ENCODE data around the gene OR51B2. TPM values are rescaled to one million over a fixed set of nuclear protein-coding genes. Genes with fewer than 3 reads are reported as not detected.

The OR51B2 gene
- total and polyA plus RNA-seq, 7 experiments from 2014 or later: not detected

DNA sequence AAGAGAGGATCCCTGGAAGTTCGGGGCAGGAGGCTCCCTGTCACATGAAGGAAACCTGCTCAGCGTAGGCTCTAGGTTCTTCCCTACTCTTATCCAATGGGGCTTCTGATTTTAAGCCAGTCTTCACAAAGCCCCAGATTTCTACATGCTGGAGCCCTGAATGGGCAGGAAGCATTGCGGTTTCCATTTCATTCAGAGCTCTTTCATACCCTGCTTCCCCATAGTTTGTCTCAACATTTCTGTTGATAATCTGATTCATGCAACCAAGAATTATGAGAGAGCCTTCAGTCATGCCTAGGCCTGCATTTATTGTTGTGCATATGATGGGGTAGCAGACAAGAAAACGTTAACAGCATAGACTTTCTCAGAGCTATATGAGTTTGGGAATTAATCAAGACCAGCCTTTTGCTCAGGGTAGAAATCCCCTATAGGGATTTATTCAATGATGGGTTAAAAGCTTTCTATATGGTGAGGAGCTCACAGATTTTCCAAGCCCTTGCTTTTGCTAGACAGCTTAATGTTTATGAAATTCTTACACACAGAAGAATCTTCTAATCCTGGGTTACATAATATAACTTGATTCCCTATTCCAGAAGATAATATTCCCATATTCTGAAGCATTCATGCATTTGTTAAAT, 38.3 kb downstream of the OR51B2 start:
- ChIA-PET POLR2A (no interaction called here), CTCF (no interaction called here)
- no peak overlapping the region for H3K4me3 ChIP-seq (ENCODE audit: low read length)
- no peak overlapping the region for H3K27ac ChIP-seq (ENCODE audit: low read depth, low read length)
- H3K4me3 Mint-ChIP-seq: no peak overlapping the region
- no peaks in the 10 kb centered on the region for H3K36me3 ChIP-seq (ENCODE audit: control insufficient read depth in 2 of 3, insufficient read depth in 3 of 3, low read length in 3 of 3)
- no peaks in the 10 kb centered on the region for H3K9me3 ChIP-seq (ENCODE audit: control insufficient read depth in 2 of 3, low read length in 3 of 3)
- H3K9me3 Mint-ChIP-seq: no peaks in the 10 kb centered on the region
- H3K4me1 Mint-ChIP-seq: no peaks in the 10 kb centered on the region
- intact Hi-C loops (cut with micrococcal nuclease): no loop called here
- DNase-seq (no peak), ATAC-seq (no peak)
- H3K36me3 Mint-ChIP-seq: no peaks in the 10 kb centered on the region
- no peak overlapping the region for H3K27ac Mint-ChIP-seq
- no peaks in the 10 kb centered on the region for H3K4me1 ChIP-seq (ENCODE audit: control insufficient read depth in 2 of 2, insufficient read depth in 2 of 2, low read length in 2 of 2)
- H3K27me3 Mint-ChIP-seq: peaks cover 0 to 7% (median 0%) of the 10 kb centered on the region in 5 donors
- H3K27me3 ChIP-seq (ENCODE audit: control insufficient read depth in 2 of 2, insufficient read depth in 2 of 2, low read length in 2 of 2): no peaks in the 10 kb centered on the region

DNA sequence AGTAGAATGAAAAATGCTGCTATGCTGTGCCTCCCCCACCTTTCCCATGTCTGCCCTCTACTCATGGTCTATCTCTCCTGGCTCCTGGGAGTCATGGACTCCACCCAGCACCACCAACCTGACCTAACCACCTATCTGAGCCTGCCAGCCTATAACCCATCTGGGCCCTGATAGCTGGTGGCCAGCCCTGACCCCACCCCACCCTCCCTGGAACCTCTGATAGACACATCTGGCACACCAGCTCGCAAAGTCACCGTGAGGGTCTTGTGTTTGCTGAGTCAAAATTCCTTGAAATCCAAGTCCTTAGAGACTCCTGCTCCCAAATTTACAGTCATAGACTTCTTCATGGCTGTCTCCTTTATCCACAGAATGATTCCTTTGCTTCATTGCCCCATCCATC, 39.5 kb downstream of the OR51B2 start:
- intact Hi-C loops (cut with micrococcal nuclease): no loop called here
- Mint-ChIP-seq H3K4me3 (no peak overlapping the region), H3K9me3 (no peaks in the 10 kb centered on the region), H3K4me1 (peaks cover 0 to 3% (median 0%) of the 10 kb centered on the region in 7 donors), H3K36me3 (no peaks in the 10 kb centered on the region), H3K27me3 (peaks cover 0 to 7% (median 0%) of the 10 kb centered on the region in 5 donors), H3K27ac (no peak overlapping the region)
- Histone ChIP-seq H3K27ac (ENCODE audit: low read depth, low read length) (no peak overlapping the region), H3K9me3 (ENCODE audit: control insufficient read depth in 2 of 3, low read length in 3 of 3) (no peaks in the 10 kb centered on the region), H3K36me3 (ENCODE audit: control insufficient read depth in 2 of 3, insufficient read depth in 3 of 3, low read length in 3 of 3) (no peaks in the 10 kb centered on the region), H3K4me1 (ENCODE audit: control insufficient read depth in 2 of 2, insufficient read depth in 2 of 2, low read length in 2 of 2) (no peaks in the 10 kb centered on the region), H3K4me3 (ENCODE audit: low read length) (no peak overlapping the region), H3K27me3 (ENCODE audit: control insufficient read depth in 2 of 2, insufficient read depth in 2 of 2, low read length in 2 of 2) (no peaks in the 10 kb centered on the region)
- ATAC-seq (no peak), DNase-seq (no peak)
- POLR2A ChIA-PET: no interaction called here
- CTCF ChIA-PET: no interaction called here

DNA sequence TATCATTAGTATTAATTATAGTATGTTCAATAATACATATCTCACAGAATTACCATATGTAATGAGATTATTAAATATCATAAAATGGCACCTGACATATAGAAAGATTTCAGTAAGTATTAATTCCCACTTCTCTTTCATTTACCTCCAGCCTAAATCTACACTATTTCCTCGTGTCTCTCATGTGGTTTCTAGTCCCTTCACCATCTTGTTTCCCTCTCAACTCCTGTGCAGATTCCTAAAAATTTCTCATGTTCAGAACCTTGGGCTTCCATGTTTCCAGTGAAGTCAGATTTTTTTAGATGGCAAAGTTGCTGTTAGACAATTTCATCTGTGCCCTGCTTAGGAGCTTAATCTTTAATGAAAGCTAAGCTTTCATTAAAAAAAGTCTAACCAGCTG, 40.2 kb downstream of the OR51B2 start:
- peaks cover 0 to 7% (median 0%) of the 10 kb centered on the region in 5 donors for H3K27me3 Mint-ChIP-seq
- intact Hi-C loops (cut with micrococcal nuclease): no loop called here
- H3K36me3 ChIP-seq (ENCODE audit: control insufficient read depth in 2 of 3, insufficient read depth in 3 of 3, low read length in 3 of 3): no peaks in the 10 kb centered on the region
- ChIA-PET POLR2A (no interaction called here), CTCF (interaction anchor here (0.6 kb wide), 1 partner anchor 179 kb away, joined by 3 read pairs; no protein-coding TSS in a partner anchor)
- DNase-seq (no peak), ATAC-seq (no peak)
- no peak overlapping the region for H3K27ac ChIP-seq (ENCODE audit: low read depth, low read length)
- no peak overlapping the region for H3K4me3 ChIP-seq (ENCODE audit: low read length)
- no peaks in the 10 kb centered on the region for H3K9me3 ChIP-seq (ENCODE audit: control insufficient read depth in 2 of 3, low read length in 3 of 3)
- no peak overlapping the region for H3K27ac Mint-ChIP-seq
- no peaks in the 10 kb centered on the region for H3K27me3 ChIP-seq (ENCODE audit: control insufficient read depth in 2 of 2, insufficient read depth in 2 of 2, low read length in 2 of 2)
- H3K4me1 Mint-ChIP-seq: peaks cover 0 to 3% (median 0%) of the 10 kb centered on the region in 7 donors
- H3K4me1 ChIP-seq (ENCODE audit: control insufficient read depth in 2 of 2, insufficient read depth in 2 of 2, low read length in 2 of 2): no peaks in the 10 kb centered on the region
- H3K4me3 Mint-ChIP-seq: no peak overlapping the region
- no peaks in the 10 kb centered on the region for H3K36me3 Mint-ChIP-seq
- no peaks in the 10 kb centered on the region for H3K9me3 Mint-ChIP-seq

DNA sequence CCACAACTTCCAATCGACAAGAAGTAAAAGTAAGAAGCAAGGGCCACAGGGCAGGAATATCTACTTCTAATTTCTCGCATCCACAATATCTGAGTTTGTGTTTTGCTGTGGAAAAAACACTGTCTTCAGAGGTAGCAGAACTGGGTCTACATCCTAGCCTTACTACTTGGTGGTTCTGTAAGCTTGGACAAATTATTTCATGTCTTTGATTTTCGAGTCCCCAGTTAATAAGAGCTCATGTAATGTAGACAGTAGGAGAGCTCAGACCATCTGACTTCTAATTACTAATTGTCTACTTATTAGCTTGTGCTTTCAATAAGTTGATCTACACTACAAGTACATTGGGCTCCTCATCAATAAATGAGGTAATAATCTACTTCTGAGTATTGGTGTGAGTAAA, 41.0 kb downstream of the OR51B2 start:
- ATAC-seq: no peak
- no peak overlapping the region for H3K4me3 ChIP-seq (ENCODE audit: low read length)
- no peaks in the 10 kb centered on the region for H3K36me3 Mint-ChIP-seq
- no peaks in the 10 kb centered on the region for H3K9me3 Mint-ChIP-seq
- no peaks in the 10 kb centered on the region for H3K27me3 ChIP-seq (ENCODE audit: control insufficient read depth in 2 of 2, insufficient read depth in 2 of 2, low read length in 2 of 2)
- ChIA-PET POLR2A (no interaction called here), CTCF (no interaction called here)
- no peaks in the 10 kb centered on the region for H3K4me1 ChIP-seq (ENCODE audit: control insufficient read depth in 2 of 2, insufficient read depth in 2 of 2, low read length in 2 of 2)
- no peaks in the 10 kb centered on the region for H3K36me3 ChIP-seq (ENCODE audit: control insufficient read depth in 2 of 3, insufficient read depth in 3 of 3, low read length in 3 of 3)
- no peak for DNase-seq
- H3K27ac Mint-ChIP-seq: no peak overlapping the region
- H3K27ac ChIP-seq (ENCODE audit: low read depth, low read length): no peak overlapping the region
- H3K4me1 Mint-ChIP-seq: peaks cover 0 to 3% (median 0%) of the 10 kb centered on the region in 7 donors
- H3K9me3 ChIP-seq (ENCODE audit: control insufficient read depth in 2 of 3, low read length in 3 of 3): no peaks in the 10 kb centered on the region
- H3K4me3 Mint-ChIP-seq: no peak overlapping the region
- H3K27me3 Mint-ChIP-seq: peaks cover 0 to 7% (median 0%) of the 10 kb centered on the region in 5 donors
- intact Hi-C loops (cut with micrococcal nuclease): no loop called here

DNA sequence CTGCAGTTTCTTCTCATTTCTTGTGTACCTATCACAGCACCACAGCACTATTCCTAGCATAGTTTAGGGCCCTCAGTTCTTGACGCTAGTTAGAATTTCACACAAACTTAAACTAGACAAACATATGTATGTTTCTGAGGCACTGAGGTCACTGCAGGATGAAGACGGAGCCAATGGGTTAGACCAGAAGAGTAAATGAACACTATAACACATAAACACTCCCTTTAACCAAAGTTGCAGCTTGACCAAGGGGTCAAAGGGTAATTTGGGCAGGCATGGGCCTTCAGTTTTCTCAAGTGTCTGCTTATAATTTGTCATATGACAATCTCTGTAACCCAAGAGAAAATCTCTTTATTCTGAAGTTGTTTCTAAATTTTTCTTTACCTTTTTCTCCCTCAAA, 41.5 kb downstream of the OR51B2 start:
- Histone ChIP-seq H3K27me3 (ENCODE audit: control insufficient read depth in 2 of 2, insufficient read depth in 2 of 2, low read length in 2 of 2) (no peaks in the 10 kb centered on the region), H3K4me1 (ENCODE audit: control insufficient read depth in 2 of 2, insufficient read depth in 2 of 2, low read length in 2 of 2) (no peaks in the 10 kb centered on the region), H3K27ac (ENCODE audit: low read depth, low read length) (no peak overlapping the region), H3K4me3 (ENCODE audit: low read length) (no peak overlapping the region), H3K9me3 (ENCODE audit: control insufficient read depth in 2 of 3, low read length in 3 of 3) (no peaks in the 10 kb centered on the region), H3K36me3 (ENCODE audit: control insufficient read depth in 2 of 3, insufficient read depth in 3 of 3, low read length in 3 of 3) (no peaks in the 10 kb centered on the region)
- ATAC-seq (no peak), DNase-seq (no peak)
- Mint-ChIP-seq H3K9me3 (no peaks in the 10 kb centered on the region), H3K4me1 (peaks cover 0 to 3% (median 0%) of the 10 kb centered on the region in 7 donors), H3K27ac (no peak overlapping the region), H3K36me3 (no peaks in the 10 kb centered on the region), H3K27me3 (peaks cover 0 to 7% (median 0%) of the 10 kb centered on the region in 5 donors), H3K4me3 (no peak overlapping the region)
- ChIA-PET POLR2A (no interaction called here), CTCF (no interaction called here)
- intact Hi-C loops (cut with micrococcal nuclease): no loop called here

DNA sequence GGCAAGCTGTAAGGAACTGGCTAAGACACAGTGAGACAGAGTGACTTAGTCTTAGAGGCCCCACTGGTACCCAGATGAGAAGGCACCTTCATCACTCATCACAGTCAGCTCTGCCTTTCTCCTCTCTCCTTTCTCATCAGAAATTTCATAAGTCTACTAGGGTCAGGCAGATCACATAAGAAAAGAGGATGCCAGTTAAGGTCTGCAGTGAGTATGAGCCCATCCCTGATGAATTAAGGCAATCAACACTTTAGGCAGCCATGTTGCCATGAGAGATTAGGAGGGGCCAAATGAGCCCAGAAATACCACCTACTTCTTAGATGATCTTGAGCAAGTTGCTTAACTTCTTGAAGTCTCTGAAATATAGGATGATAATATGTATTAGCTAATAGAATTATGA, 42.5 kb downstream of the OR51B2 start:
- Mint-ChIP-seq H3K9me3 (no peaks in the 10 kb centered on the region), H3K36me3 (no peaks in the 10 kb centered on the region), H3K4me1 (peaks cover 0 to 3% (median 0%) of the 10 kb centered on the region in 7 donors), H3K27me3 (peaks cover 0 to 7% (median 0%) of the 10 kb centered on the region in 5 donors), H3K27ac (no peak overlapping the region), H3K4me3 (no peak overlapping the region)
- no peak overlapping the region for H3K27ac ChIP-seq (ENCODE audit: low read depth, low read length)
- H3K27me3 ChIP-seq (ENCODE audit: control insufficient read depth in 2 of 2, insufficient read depth in 2 of 2, low read length in 2 of 2): no peaks in the 10 kb centered on the region
- intact Hi-C loops (cut with micrococcal nuclease): no loop called here
- H3K36me3 ChIP-seq (ENCODE audit: control insufficient read depth in 2 of 3, insufficient read depth in 3 of 3, low read length in 3 of 3): no peaks in the 10 kb centered on the region
- CTCF ChIA-PET: no interaction called here
- no peaks in the 10 kb centered on the region for H3K9me3 ChIP-seq (ENCODE audit: control insufficient read depth in 2 of 3, low read length in 3 of 3)
- no peak for ATAC-seq
- no peak overlapping the region for H3K4me3 ChIP-seq (ENCODE audit: low read length)
- H3K4me1 ChIP-seq (ENCODE audit: control insufficient read depth in 2 of 2, insufficient read depth in 2 of 2, low read length in 2 of 2): no peaks in the 10 kb centered on the region
- no peak for DNase-seq
- POLR2A ChIA-PET: no interaction called here

DNA sequence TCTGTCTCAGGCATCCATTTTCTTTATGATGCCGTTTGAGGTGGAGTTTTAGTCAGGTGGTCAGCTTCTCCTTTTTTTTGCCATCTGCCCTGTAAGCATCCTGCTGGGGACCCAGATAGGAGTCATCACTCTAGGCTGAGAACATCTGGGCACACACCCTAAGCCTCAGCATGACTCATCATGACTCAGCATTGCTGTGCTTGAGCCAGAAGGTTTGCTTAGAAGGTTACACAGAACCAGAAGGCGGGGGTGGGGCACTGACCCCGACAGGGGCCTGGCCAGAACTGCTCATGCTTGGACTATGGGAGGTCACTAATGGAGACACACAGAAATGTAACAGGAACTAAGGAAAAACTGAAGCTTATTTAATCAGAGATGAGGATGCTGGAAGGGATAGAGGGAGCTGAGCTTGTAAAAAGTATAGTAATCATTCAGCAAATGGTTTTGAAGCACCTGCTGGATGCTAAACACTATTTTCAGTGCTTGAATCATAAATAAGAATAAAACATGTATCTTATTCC, 43.5 kb downstream of the OR51B2 start:
- H3K27me3 Mint-ChIP-seq: peaks cover 0 to 7% (median 0%) of the 10 kb centered on the region in 5 donors
- peak; percentile 66 for ATAC-seq
- CTCF ChIA-PET: no interaction called here

More for the DNA sequence above, 43.5 kb downstream of the OR51B2 start:
- intact Hi-C loops (cut with micrococcal nuclease): no loop called here
- H3K36me3 Mint-ChIP-seq: no peaks in the 10 kb centered on the region
- Histone ChIP-seq H3K9me3 (ENCODE audit: control insufficient read depth in 2 of 3, low read length in 3 of 3) (no peaks in the 10 kb centered on the region), H3K36me3 (ENCODE audit: control insufficient read depth in 2 of 3, insufficient read depth in 3 of 3, low read length in 3 of 3) (no peaks in the 10 kb centered on the region), H3K27me3 (ENCODE audit: control insufficient read depth in 2 of 2, insufficient read depth in 2 of 2, low read length in 2 of 2) (no peaks in the 10 kb centered on the region), H3K4me3 (ENCODE audit: low read length) (no peak overlapping the region), H3K27ac (ENCODE audit: low read depth, low read length) (no peak overlapping the region), H3K4me1 (ENCODE audit: control insufficient read depth in 2 of 2, insufficient read depth in 2 of 2, low read length in 2 of 2) (no peaks in the 10 kb centered on the region)
- no peak for DNase-seq
- POLR2A ChIA-PET: interaction anchor here (0.6 kb wide), 1 partner anchor 167 kb away, joined by 3 read pairs; no protein-coding TSS in a partner anchor
- no peaks in the 10 kb centered on the region for H3K9me3 Mint-ChIP-seq
- H3K4me3 Mint-ChIP-seq: no peak overlapping the region
- peaks cover 0 to 3% (median 0%) of the 10 kb centered on the region in 7 donors for H3K4me1 Mint-ChIP-seq
- H3K27ac Mint-ChIP-seq: peak overlapping the region in 1 of 9 donors; percentile 16

Data from naive thymus-derived CD4-positive, alpha-beta T cell (primary cell).